K562 (cell line): ENCODE results near the gene SLC34A3.

ENCODE experiments used
- RFX5 ChIP-seq: IDR thresholded peaks from 2 replicates; pipeline ENCODE4 v1.6.1; 2011; ENCODE audit warnings: low read depth, mild to moderate bottlenecking, improper control_type of control experiment, low read length
- TF ChIP-seq, protein P1 (sequence below), 3 experiments: IDR thresholded peaks in 2 of 3; conservative IDR thresholded peaks in 1 of 3; 2 replicates each; pipeline ENCODE4 v1.5.1; 2011 to 2012; ENCODE audit warnings: low read length in 3 of 3, mild to moderate bottlenecking in 3 of 3, control low read depth in 2 of 3, improper control_type of control experiment in 1 of 3, inconsistent platforms in 1 of 3, low read depth in 1 of 3, mixed read lengths in 1 of 3, moderate library complexity in 1 of 3; ENCODE audit not compliant: insufficient read depth in 2 of 3

DNA sequence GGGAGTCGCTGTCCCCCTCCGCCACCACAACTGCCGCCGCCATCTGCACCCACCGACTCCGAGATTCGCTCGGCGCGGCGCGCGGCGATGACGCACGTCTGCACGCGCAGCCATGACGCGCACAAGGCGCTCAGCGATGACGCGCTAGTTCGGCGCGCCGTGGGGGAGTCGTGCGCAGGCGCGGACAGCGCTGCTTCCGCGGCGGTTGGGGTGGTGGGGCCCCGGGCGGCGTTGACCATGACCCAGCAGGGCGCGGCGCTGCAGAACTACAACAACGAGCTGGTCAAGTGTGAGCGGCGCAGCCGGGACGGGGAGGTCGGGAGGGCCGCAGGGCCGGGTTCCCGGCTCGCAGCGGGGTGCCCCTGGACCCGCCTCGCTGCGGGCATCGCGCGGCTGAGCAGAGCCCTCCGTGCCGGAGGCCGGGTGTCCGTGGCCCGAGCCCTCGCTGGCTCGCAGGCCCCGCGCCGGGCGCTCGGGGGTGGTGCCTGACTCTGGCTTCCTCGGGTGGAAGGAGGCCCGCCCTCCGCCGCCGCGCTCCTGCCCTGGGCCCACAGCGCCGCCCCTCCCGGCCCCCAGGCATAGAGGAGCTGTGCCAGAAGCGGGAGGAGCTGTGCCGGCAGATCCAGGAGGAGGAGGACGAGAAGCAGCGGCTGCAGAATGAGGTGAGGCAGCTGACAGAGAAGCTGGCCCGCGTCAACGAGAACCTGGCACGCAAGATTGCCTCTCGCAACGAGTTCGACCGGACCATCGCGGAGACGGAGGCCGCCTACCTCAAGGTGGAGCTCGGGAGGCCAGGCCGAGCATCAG is 42.0 kb upstream of the SLC34A3 start, which contains the start of the genes ANAPC2 and SSNA1:
- TF ChIP-seq RFX5: no peak
- TF ChIP-seq, protein P1, sequence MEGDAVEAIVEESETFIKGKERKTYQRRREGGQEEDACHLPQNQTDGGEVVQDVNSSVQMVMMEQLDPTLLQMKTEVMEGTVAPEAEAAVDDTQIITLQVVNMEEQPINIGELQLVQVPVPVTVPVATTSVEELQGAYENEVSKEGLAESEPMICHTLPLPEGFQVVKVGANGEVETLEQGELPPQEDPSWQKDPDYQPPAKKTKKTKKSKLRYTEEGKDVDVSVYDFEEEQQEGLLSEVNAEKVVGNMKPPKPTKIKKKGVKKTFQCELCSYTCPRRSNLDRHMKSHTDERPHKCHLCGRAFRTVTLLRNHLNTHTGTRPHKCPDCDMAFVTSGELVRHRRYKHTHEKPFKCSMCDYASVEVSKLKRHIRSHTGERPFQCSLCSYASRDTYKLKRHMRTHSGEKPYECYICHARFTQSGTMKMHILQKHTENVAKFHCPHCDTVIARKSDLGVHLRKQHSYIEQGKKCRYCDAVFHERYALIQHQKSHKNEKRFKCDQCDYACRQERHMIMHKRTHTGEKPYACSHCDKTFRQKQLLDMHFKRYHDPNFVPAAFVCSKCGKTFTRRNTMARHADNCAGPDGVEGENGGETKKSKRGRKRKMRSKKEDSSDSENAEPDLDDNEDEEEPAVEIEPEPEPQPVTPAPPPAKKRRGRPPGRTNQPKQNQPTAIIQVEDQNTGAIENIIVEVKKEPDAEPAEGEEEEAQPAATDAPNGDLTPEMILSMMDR (IDR thresholded peaks at IDR 0.05 in 2 of 3, conservative IDR thresholded peaks at IDR 0.05 in 1 of 3; ENCODE audit: insufficient read depth in 2 of 3, low read depth in 1 of 3, low read length in 3 of 3): peak; percentile 59 to 91 (median 83)
